Transverse colon (tissue), 4 donors: Measurements from ENCODE around the gene TLR5. TPM values are rescaled to one million over a fixed set of nuclear protein-coding genes. Genes with fewer than 3 reads are reported as not detected.

Source experiments
- DNase-seq: peaks from one replicate; pipeline ENCODE4 v3.0.0-alpha.2; 2019
- H3K27ac ChIP-seq, 4 donors: fragments of 200-600 bp; sonication (generic); 2 replicates each; pipeline ENCODE4 v1.5.1; 2016 to 2018; ENCODE audit warnings: inconsistent platforms in 4 of 4
- H3K27me3 ChIP-seq: fragments of 200-600 bp; sonication (generic); 2 replicates; pipeline ENCODE4 v1.5.1; 2017; ENCODE audit warnings: inconsistent platforms
- H3K36me3 ChIP-seq, 4 donors: fragments of 200-600 bp; sonication (generic); 2 replicates each; pipeline ENCODE4 v1.5.1; 2017 to 2019; ENCODE audit warnings: inconsistent platforms in 4 of 4
- H3K4me1 ChIP-seq, 4 donors: fragments of 200-600 bp; sonication (generic); 2 replicates each; pipeline ENCODE4 v1.5.1; 2017 to 2020; ENCODE audit warnings: inconsistent platforms in 4 of 4
- H3K4me3 ChIP-seq, 4 donors: fragments of 200-600 bp; sonication (generic); 1 replicate in 1 of 4; 2 replicates in 3 of 4; pipeline versions ENCODE4 v1.5.1 to v1.6.1; 2017 to 2019; ENCODE audit warnings: inconsistent platforms in 4 of 4
- H3K9me3 ChIP-seq, 2 donors: fragments of 200-600 bp; sonication (generic); 2 replicates each; pipeline ENCODE4 v1.5.1; 2017 to 2019; ENCODE audit warnings: inconsistent platforms in 2 of 2
- EP300 ChIP-seq: sonication (generic); formaldehyde crosslinking; IDR thresholded peaks from one replicate; pipeline ENCODE4 v1.6.1; 2017; ENCODE audit warnings: antibody characterized with exemption, low read depth
- POLR2A ChIP-seq: fragments of 450-650 bp; IDR thresholded peaks from one replicate; pipeline ENCODE4 v1.6.1; 2016; ENCODE audit warnings: antibody characterized with exemption, mild to moderate bottlenecking, moderate library complexity
- POLR2AphosphoS5 ChIP-seq, 3 donors: sonication (generic); formaldehyde crosslinking; IDR thresholded peaks; one replicate each; pipeline ENCODE4 v1.6.1; 2016; ENCODE audit warnings: antibody characterized with exemption in 3 of 3
- WGBS, 2 donors: methylation state at CpG; one replicate each; pipeline ENCODE4 v1.1.5; 2018; ENCODE audit warnings: low coverage in 1 of 2; 5-methylcytosine and 5-hydroxymethylcytosine counted together
- in situ Hi-C, 4 donors: fragments of 200-750 bp; cut with MboI; loops; one replicate each; pipeline versions ENCODE4 v1.15.0 to v1.15.1; 2017; ENCODE audit warnings: low sequenced_read_pairs in 3 of 4, low pct_ligation_motif_present in 1 of 4, low pct_unique_long_range_greater_than_20kb in 1 of 4
- intact Hi-C: fragments of 100-400 bp; cut with DNase I; formaldehyde crosslinking; loops from one replicate; pipeline ENCODE4 v1.15.1; 2023; ENCODE audit warnings: low total_unique reads
- total RNA-seq, 4 donors: library from RNA; depleted of rRNA; stranded (reverse); fragments of >200 nt; gene quantifications; one replicate each; pipeline ENCODE4 v1.1.0, GENCODE V29; 2016
- TF ChIP-seq, protein P1 (sequence below), 5 experiments: fragments of 200-600 bp in 3 of 5; fragments of 450-650 bp in 2 of 5; sonication (generic) in 3 of 5; IDR thresholded peaks; 1 replicate in 2 of 5; 2 replicates in 3 of 5; pipeline ENCODE4 v1.5.1; 2016 to 2017; ENCODE audit warnings: antibody characterized with exemption in 5 of 5, inconsistent platforms in 3 of 5, mild to moderate bottlenecking in 2 of 5, moderate library complexity in 1 of 5

Gene TLR5
- total RNA-seq, 4 donors from 2014 or later = 1.9 to 9.4 (median 3.8) TPM; not detected in 1

GRCh38 chr1:223076362-223076761 lies 66.7 kb downstream of the TLR5 start:
- TF ChIP-seq POLR2A (no peak), POLR2AphosphoS5 (IDR thresholded peaks at IDR 0.05) (no peak), EP300 (no peak)
- TF ChIP-seq, protein P1, sequence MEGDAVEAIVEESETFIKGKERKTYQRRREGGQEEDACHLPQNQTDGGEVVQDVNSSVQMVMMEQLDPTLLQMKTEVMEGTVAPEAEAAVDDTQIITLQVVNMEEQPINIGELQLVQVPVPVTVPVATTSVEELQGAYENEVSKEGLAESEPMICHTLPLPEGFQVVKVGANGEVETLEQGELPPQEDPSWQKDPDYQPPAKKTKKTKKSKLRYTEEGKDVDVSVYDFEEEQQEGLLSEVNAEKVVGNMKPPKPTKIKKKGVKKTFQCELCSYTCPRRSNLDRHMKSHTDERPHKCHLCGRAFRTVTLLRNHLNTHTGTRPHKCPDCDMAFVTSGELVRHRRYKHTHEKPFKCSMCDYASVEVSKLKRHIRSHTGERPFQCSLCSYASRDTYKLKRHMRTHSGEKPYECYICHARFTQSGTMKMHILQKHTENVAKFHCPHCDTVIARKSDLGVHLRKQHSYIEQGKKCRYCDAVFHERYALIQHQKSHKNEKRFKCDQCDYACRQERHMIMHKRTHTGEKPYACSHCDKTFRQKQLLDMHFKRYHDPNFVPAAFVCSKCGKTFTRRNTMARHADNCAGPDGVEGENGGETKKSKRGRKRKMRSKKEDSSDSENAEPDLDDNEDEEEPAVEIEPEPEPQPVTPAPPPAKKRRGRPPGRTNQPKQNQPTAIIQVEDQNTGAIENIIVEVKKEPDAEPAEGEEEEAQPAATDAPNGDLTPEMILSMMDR (IDR thresholded peaks at IDR 0.05) = no peak
- in situ Hi-C loops (no loop called here), intact Hi-C loops (no loop called here)
- Histone ChIP-seq H3K27me3 (no peaks in the 10 kb centered on the region), H3K36me3 (no peaks in the 10 kb centered on the region), H3K27ac (peak overlapping the region in 2 of 4 donors; percentile 7 to 25), H3K4me3 (no peak overlapping the region), H3K4me1 (peaks cover 0 to 13% (median 3%) of the 10 kb centered on the region in 4 donors), H3K9me3 (no peaks in the 10 kb centered on the region)
- 68 to 90% methylated on average over 2 to 6 of the region's 6 CpGs for WGBS, 2 donors
- DNase-seq = no peak

GRCh38 chr1:223075834-223076233 lies 67.2 kb downstream of the TLR5 start:
- TF ChIP-seq POLR2A = no peak
- TF ChIP-seq POLR2AphosphoS5 (IDR thresholded peaks at IDR 0.05) = no peak
- TF ChIP-seq, protein P1 (IDR thresholded peaks at IDR 0.05) = no peak
- no peak for TF ChIP-seq EP300
- intact Hi-C loops (no loop called here), in situ Hi-C loops (no loop called here)
- DNase-seq = no peak
- H3K4me3 ChIP-seq = no peak overlapping the region
- H3K27ac ChIP-seq = peak overlapping the region in 3 of 4 donors; percentile 6 to 48 (median 7)
- H3K4me1 ChIP-seq = peaks cover 0 to 13% (median 2%) of the 10 kb centered on the region in 4 donors
- H3K36me3 ChIP-seq = no peaks in the 10 kb centered on the region
- H3K27me3 ChIP-seq = no peaks in the 10 kb centered on the region
- no peaks in the 10 kb centered on the region for H3K9me3 ChIP-seq
- WGBS, 2 donors = 34 to 77% methylated on average over 2 to 3 of the region's 3 CpGs

DNA sequence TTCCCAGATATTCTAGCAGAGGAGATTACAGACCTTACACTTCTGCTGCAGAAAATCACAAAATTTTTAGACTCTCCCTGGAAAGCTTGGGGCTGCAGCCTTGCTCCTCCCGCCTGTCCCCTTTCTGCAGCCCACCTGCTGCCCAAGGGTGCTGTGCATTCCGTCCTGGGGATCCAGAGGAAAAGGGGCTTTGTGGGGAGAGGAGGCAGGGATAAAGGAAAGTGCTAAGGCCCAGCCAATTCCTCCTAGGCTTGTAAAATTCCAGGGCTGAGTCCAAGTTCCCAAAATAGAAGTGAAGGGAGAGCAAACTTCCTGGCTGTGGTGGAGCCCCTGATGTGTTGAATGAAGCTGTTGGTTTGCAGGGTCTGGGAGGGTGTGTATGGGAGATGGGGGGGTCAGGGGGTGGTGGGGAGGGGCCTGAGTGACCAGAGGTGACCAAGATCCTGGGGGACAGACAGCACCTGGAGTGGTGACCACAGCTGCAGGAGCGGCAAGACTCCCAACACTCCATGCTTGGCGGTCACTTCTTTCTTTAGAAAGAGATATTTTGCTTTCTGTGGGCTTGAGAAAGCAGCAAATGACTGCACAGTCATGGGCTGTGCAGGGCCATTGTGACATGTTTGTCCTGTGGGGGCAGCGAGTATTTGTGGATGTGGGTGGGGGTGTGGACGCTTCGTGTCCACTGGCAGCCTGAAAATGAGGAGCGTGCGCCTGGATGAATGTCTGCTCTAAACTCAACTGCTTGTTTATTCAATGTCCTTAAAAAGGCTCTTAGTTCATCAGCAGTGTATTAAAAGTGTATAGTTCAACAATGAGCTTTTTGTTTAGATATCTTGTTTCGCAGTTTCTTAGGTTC lies 68.4 kb downstream of the TLR5 start:
- Histone ChIP-seq H3K4me1 (peaks cover 0 to 13% (median 2%) of the 10 kb centered on the region in 4 donors), H3K36me3 (no peaks in the 10 kb centered on the region), H3K9me3 (no peaks in the 10 kb centered on the region), H3K4me3 (no peak overlapping the region), H3K27me3 (no peaks in the 10 kb centered on the region), H3K27ac (peak overlapping the region in 3 of 4 donors; percentile 6 to 48 (median 39))
- intact Hi-C loops = no loop called here
- in situ Hi-C loops = no loop called here
- no peak for DNase-seq
- TF ChIP-seq POLR2A = no peak
- TF ChIP-seq EP300 = no peak
- TF ChIP-seq, protein P1 (IDR thresholded peaks at IDR 0.05) = no peak
- TF ChIP-seq POLR2AphosphoS5 (IDR thresholded peaks at IDR 0.05) = no peak
- WGBS, 2 donors = 59 to 65% methylated on average over 3 to 10 of the region's 10 CpGs

DNA sequence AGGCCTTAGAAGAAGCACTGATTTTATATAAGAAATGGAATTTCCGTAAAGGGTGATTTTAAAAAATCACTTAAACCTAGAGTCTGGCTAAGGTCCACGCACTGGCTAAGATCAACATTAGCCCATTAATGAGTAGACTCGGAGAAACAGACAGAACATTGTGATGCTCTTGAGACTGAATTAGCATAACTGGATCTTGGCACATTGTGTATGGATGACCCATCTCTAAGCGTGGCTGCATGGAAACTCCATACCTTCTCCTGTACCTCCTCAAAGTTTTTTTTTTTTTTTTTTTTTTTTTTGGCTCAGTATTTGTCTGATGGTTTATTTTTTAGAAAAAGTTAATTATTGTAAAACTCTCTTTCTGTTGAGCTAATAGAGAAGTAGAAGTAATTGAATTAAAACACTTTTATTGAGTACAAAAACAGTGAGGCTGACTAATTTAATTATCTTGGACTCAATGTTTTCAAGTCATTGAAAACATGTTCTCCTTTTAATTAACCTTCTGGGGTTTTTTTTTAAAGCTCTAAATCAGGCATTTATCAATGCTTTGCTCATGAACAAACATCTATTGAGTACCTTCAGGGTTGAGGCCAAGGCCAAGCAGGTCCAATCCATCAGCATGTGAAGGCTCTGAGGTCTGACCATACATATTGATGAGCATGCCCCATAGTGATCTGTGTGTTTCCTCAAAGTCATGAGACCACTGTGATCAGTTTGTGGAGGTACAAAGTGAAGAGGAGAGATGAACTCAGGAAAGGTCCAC lies 74.0 kb downstream of the TLR5 start:
- in situ Hi-C loops (no loop called here), intact Hi-C loops (no loop called here)

More for the DNA sequence above, 74.0 kb downstream of the TLR5 start:
- H3K4me3 ChIP-seq = no peak overlapping the region
- no peaks in the 10 kb centered on the region for H3K9me3 ChIP-seq
- no peak overlapping the region for H3K27ac ChIP-seq
- no peaks in the 10 kb centered on the region for H3K27me3 ChIP-seq
- no peak for DNase-seq
- H3K4me1 ChIP-seq = no peaks in the 10 kb centered on the region
- TF ChIP-seq POLR2AphosphoS5 (IDR thresholded peaks at IDR 0.05) (no peak), EP300 (no peak)
- TF ChIP-seq, protein P1 (IDR thresholded peaks at IDR 0.05) = no peak
- 77 to 91% methylated on average over 3 to 4 of the region's 4 CpGs for WGBS, 2 donors
- no peaks in the 10 kb centered on the region for H3K36me3 ChIP-seq
